NCI-H774 (cell line): Measurements from ENCODE around the gene CCNA1.
A peak's percentile ranks its signal among the peaks of the same experiment; 100 is the strongest.

ENCODE experiments used
- DNase-seq: peaks from one replicate; lab custom pipeline; 2025; lab: John Stamatoyannopoulos, UW

Gene CCNA1

DNA sequence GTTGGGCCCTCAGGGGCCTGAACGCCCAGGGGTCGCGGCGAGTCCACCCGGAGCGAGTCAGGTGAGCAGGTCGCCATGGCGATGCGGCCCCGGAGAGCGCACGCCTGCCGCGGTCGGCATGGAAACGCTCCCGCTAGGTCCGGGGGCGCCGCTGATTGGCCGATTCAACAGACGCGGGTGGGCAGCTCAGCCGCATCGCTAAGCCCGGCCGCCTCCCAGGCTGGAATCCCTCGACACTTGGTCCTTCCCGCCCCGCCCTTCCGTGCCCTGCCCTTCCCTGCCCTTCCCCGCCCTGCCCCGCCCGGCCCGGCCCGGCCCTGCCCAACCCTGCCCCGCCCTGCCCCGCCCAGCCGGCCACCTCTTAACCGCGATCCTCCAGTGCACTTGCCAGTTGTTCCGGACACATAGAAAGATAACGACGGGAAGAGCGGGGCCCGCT is at the start of gene CCNA1:
CCNA1 (plus strand) TSS at position 390 of the 439 bp plus-strand sequence. CDS start 562 bp downstream, outside the sequence.
- peak; percentile 58 for DNase-seq

DNA sequence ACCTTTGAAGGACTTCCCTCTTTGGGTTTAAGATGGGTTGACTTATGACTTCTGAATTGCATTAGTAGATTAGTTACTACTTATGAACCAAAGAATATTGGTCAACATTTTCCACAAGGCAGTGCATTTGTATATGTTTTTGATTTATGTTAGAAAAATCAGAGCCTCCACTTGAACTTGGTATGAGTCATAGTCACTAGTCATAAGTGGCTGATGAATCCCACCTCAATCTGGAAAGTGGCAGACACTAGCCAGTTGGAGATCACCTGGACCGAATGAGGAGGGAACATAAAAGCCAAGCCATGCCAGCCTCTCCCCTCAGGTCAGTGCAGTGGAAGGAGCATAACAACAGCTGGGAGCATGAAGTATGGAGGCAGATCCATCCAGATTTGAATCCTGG is 46.8 kb upstream of the CCNA1 start:
- no peak for DNase-seq

DNA sequence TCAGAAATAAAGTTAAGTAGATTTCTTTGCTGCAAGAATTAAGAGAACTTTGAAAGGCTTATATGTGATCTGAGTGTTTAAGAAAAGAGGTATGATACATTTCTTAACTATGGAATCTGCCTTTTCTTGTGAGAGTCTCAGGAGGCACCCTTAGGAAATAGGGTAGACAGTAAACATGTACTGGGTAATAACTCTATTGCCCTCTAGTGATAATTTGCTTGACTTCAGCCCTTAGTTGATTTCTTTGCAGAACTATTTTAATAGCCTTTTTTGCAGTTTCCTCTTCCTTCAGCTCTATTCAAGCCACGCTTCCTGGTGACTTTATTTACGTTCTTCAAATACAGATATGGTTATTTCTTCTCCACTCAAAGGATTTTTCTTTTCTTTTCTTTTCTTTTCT is 37.0 kb upstream of the CCNA1 start:
- DNase-seq, result no peak

DNA sequence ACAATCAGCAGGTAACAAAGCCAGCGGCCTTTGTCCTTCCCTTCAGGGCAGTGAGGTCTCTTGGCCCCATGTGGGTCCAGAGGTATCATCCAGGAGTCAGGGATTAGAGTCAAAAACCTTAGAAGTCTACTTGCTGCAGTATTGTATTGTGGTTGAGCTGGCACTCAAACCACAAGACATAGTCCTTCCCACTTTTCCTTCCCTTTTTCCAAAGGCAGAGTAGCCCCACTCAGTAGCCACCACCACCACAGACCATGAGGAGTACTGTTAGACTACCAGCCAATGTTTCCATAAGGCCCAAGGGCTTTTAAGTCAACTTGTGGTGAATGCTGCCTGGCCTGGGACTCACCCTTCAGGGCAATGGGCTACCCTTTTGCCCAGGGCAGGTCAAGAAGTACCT is 27.1 kb upstream of the CCNA1 start:
- no peak for DNase-seq

DNA sequence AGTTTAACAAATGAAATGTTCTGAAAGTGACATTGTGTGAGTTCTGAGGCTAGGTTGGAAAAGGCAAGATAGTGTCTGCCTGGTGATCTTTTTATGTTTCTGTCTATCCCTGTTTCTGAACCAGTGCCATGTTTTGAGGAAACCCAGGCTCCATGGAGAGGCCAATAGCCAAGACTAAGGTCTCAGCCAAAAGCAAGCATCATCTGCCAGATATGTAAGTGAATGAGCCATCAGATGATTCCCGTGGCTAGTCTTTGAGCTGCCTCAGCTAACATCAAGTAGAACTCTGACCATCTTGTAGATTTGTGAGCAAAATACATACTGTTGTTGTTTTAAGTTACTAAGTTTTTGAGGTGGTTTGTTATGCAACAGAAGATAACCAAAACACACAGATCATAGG is 19.6 kb upstream of the CCNA1 start:
- DNase-seq, result no peak

DNA sequence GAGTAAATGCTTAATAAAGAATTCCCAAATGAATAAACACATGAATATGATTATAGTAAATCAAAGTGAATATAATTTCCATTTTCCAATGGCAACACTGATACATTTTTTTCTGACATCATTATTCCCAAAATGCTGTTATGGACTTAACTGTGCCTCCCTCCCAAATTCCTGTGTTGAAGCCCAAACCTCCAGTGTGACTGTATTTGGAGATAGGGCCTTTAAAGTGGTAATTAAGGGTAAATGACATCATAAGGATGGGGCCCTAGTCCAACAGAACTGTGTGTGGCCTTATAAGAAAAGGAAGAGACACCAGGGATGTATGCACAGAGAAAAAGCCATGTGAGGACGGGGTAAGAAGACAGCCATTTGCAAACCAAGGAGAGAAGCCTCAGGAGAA is 19.1 kb upstream of the CCNA1 start:
- DNase-seq, result no peak

DNA sequence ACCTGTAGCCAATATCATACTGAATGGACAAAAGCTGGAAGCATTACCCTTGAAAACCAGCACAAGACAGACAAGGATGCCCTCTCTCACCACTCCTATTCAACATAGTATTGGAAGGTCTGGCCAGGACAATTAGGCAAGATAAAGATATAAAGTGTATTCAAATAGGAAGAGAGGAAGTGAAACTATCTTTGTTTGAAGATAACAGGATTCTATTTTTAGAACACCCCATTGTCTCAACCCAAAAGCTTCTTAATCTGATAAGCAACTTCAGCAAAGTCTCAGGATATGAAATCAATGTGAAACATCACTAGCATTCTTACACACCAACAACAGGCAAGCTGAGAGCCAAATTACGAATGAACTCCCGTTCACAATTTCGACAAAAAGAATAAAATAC is 17.8 kb upstream of the CCNA1 start:
- no peak for DNase-seq

DNA sequence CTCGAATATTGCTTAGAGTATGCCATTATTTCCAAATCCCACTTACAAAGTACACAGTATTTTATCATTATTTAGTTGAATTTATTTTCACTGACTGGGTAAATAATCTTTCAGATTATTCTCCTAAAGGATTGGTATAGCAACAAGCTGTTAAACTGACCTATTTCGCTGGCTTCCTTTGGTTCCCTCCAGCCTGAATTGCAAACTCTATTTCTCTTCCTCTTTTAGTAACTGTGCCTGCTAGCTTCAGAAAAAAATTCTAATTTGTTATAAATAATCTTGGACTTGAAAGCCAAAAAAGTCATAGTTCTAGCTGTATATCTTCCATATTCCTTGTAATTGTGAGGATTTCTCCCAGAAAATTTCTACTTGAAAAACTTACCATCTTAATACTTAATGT is 15.0 kb upstream of the CCNA1 start:
- no peak for DNase-seq

DNA sequence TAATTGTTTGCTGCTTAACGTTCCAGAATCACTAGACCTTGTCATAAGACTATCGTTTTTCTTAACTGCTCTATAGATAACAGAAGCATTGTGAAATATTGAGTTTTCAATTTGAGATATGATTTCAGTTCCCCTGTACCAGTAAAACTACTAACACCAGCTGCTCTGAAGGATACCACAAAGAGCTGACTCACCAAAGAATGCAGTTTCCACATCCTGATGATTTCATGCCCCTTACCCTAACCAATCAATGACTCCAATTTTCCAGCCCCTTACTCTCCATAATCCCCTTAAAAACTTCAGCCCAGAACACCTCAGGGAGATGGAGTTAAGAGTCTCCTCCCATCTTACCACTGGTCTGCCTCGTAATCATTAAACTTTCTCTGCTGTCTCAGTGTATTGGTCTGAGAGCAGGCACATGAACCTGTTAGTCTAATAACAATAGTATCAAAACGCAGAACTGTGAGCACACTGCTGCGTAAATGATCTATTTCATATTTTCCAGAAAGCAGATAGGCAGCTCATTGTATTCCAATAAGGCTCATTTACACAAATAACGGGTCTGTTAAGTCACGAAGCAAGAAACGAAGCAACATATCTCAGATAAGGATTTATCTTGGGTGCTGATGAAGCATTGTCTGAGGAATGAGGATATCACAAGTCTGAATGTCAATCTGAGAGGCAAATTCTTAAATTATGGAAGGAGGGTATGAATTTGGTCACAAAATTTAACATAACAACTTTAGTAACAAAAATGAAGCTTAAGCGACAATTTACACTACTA is 14.1 kb upstream of the CCNA1 start:
- DNase-seq, result no peak

DNA sequence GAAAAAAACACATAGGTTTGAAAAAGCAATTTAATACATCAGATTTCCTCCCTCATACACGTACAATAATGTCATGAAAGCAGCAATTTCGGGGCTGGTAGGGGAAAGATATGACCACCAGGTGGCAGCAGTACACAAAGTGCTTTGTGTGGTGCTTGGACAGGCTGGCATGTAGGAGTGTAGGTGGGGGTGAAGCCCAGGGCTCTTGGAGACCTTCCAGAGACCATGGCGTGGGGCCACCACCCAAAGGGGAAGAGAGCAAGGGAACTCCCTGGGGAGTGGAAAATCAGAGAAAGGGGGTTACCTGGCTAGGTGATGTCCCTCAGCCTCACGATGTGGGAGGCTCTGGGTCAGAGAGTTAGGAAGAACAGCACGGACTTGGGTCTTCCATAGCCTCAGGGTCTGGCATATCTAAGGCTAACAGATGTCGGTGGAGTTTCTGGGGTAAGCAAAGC is 11.8 kb upstream of the CCNA1 start:
- DNase-seq, result peak; percentile 19

DNA sequence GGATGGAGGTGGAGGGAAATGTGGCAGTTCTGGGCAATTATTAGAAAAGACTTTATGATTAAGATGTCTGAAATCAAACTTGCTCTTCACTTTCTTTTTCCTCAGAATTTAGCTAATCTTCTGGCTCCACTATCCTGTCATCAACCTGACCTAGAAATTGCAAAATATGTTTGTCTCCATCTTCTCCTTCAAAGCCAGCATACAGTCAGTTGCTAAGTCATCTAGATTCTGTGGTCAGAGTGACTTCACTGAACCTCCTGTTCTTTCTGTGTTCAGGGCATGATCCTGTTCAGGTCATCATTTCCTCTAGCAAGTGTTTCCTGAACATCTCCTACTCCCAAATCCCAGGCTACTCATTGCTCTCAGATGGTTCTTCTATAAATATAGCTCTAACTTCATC is 10.8 kb upstream of the CCNA1 start:
- DNase-seq, result no peak

DNA sequence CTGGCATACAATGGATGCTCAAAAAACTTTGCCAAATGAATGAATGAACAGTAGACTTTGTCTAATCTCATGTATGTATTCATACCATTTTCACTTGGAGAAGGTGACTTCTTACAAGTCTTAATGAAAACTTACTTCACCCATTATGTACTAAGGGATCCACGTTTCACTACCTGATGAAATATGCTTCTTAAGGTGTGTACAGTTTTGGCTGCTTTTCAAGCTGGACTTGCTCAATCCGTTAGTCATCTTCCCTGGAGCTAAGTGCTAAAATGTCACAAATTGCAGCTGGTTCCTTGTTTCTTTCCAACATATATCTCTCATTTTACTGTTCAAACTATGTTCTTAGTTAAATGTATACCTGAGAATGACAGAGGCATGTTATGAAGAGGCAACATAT is 4.2 kb upstream of the CCNA1 start:
- no peak for DNase-seq

DNA sequence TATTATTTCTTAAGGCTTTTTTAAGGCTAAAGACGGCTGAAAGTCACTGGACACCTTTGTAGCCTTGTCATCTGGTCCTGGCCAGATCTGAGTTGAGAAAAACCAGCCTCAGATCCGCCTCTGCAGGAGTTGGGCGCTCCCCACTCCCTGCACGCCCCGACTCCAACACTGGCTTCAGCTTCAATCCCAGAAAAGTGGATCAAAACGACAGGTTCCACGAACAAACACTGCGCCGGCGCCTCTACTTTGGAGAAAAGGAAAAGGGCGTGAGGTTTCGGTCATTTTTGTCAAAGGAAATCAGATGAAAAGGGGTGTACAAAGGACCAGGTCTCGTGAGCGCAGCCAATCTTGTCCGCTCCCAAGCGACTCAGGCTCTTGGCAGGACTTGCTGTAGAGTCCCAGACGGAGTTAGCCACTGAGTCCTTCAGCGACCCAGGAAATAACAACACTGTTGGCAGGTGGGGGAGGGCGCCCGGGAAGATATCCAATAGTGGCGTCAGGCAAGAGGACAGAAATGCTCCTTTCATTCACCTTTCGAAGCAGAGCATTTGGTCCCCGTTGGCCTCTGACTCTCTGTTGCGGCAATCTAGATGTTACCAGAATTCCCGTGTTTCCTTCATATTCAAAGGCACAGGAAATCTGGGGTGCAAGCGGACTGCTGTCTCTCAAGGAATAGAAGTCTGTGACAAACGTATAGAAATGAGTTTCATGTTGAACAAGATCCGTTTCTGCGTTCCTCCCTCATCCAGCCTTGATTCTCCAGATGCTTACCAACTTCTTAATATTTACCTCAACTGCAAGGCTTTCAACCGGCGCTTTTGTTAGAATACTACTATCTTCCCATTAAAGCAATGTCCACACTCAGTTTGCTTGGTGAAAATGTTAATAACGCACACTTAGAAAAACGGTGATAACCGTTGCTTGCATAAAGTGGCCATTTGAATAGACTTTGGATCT is 1.8 kb upstream of the CCNA1 start:
- DNase-seq, result no peak

DNA sequence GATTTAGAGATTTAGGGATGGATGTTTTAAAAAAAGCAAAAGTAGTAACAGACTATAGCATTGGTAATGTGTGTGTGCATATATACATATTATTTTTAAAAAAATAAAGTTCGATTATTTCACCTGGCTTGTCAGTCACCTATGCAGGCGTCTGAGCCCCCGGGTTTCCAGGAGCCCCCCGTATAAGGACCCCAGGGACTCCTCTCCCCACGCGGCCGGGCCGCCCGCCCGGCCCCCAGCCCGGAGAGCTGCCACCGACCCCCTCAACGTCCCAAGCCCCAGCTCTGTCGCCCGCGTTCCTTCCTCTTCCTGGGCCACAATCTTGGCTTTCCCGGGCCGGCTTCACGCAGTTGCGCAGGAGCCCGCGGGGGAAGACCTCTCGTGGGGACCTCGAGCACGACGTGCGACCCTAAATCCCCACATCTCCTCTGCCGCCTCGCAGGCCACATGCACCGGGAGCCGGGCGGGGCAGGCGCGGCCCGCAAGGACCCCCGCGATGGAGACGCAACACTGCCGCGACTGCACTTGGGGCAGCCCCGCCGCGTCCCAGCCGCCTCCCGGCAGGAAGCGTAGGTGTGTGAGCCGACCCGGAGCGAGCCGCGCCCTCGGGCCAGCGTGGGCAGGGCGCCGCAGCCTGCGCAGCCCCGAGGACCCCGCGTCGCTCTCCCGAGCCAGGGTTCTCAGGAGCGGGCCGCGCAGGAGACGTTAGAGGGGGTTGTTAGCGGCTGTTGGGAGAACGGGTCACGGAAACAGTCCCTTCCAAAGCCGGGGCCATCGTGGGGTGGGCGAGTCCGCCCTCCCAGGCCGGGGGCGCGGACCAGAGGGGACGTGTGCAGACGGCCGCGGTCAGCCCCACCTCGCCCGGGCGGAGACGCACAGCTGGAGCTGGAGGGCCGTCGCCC is 840 bp upstream of the CCNA1 start:
- peak; percentile 13 for DNase-seq

DNA sequence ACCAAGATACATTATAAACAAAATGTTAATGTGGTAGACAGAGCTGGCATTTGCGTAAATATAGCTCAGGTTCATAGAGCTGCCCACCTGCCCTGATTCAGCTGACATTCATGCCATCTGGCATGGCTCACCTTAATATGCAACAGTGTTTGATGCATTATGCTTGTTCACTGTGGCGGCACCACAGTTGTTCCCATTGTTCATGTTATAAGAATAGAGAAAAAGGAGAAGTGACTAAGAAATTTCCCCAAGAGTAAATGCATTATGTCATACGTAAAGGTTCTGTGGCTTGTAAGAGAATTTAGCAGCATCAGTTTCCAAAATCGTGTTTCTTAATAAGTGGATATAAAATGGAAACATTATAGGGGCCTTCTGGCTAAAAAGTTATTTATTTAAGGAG is 4.5 kb downstream of the CCNA1 start:
- DNase-seq, result no peak

DNA sequence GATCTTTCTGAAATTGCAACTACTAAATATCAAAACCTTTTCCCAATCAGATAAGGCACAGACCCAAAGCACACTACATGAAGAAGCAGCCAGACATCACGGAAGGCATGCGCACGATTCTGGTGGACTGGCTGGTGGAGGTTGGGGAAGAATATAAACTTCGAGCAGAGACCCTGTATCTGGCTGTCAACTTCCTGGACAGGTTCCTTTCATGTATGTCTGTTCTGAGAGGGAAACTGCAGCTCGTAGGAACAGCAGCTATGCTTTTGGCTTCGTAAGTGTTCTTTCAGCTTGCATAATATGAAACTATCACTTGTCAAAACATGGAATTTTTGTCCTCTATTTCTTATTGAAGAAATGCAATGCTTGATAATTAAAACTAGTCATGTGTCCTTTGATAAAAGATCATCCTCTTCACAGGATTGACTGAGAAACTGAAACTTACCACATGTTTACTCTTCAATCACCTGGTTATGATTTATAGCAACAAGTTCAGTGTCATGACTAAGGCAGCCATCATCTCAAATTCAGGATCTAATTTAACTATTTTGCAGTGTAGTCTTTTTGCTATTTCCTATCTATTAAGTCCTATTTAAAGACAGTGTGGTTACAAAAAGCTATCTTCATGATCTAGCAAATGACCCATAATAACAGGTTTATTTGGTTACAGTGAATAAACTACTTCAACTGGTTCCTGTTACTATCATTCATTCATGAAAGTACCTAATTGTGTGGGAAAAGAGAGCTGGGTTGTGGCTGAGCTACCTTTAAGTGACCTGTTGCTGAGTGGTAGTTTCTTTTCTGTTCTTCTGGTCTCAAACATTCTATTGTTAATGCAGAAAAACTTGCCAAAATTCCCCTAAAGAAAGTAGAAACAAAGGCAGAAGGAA is 6.5 kb downstream of the CCNA1 start:
- no peak for DNase-seq

DNA sequence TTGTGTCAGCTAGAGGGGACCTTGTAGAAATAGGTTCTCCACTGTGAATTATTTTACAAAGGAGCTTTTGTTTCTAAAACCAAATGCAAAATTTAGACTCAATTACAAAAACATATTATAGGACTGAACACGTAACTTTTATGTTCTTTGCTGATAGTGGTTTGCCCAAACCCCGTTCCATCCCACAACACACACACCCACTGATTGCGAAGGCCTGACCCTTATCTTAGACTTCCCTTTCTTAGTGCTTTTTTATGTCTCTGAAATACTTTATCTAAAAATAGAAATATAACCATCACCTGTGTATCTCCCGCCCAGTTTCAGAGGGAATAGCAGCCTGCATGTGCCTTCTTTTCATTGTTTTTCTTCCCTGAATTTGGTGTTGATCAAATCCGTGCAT is 13.0 kb downstream of the CCNA1 start:
- no peak for DNase-seq

DNA sequence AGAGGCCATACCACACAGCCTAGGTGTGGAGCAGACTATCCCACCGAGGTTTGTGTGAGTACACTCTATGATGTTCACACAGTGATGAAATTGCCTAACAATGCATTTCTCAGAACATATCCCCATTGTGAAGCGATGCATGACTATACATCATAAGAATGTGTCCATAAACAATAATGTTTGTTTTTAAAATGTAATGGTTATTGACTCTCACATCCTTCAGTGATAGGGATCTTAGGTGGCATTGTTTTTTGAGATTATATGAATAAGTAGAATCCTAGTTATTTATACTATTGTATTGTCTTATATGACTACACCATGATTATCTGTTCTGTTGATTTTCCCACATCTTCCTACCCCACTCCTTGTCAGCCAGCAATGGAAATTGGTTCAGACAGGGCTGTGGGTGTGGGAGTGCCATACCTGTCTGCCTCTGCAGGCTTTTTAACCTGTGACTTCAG is 13.6 kb downstream of the CCNA1 start:
- DNase-seq, result no peak

DNA sequence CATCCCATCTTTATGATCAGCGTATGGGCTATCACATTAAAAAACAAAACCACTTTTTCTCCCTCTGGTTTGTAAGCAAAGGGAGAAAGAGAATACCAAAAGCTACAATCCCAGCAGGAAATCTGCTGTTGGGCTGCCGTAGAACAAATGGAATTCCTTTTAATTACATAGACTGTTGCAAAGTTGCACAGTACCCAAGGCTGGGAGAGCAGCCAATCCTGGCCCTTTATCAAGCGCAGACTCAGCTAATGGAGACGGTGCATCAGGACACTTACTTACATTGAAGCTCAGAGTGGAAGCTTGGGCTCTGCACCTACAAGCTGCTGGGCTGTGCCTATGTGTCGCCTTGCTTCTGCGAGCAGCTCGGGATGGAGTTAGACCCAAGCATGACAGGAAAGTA is 15.2 kb downstream of the CCNA1 start:
- DNase-seq, result no peak

DNA sequence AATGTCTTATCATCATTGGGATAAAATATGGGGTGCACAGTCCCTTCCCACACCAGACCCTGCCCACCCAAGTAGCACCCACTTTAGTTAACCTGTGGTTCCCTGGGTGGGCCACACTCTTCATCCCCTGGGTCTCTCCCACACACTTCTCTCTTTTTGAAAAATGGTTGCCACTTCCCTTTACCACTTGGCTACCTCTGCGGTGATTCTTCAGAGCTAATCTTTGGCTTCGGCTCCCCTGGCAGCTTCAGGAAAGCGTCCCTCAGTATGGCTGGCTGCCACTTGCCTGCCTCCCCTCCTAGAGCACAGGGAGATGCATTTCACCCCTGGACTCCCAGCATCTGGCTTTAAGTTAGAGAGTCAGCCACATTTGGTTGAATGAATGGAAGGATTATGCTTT is 18.2 kb downstream of the CCNA1 start:
- DNase-seq, result no peak

DNA sequence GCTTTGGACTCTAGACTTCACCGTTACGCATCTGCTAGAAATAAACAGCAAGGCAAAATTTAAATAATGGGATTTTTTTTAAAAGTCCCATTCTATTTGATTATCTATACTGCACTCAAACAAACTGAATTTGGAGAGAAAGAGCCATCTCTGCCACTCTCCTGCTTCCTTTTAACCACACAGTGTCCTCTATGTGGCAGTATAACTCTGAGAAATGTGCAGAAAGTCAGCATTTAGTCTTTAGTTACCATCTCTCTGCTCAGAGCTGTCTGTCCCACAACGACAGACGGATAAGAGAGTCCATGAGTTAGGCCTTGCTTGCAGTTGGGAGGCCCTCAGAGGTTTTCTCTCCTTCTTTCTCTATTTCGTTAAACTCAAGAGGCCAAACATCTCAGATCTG is 21.2 kb downstream of the CCNA1 start:
- DNase-seq, result no peak
